DMS114 treated with DMSO at 0.1 percent for 48 hours (cell line): ENCODE results near the gene SRGAP3.

Experiments
- DNase-seq: peaks from one replicate; lab custom pipeline; 2025; ENCODE audit not compliant: unreplicated experiment; lab: John Stamatoyannopoulos, UW

Gene SRGAP3

DNA sequence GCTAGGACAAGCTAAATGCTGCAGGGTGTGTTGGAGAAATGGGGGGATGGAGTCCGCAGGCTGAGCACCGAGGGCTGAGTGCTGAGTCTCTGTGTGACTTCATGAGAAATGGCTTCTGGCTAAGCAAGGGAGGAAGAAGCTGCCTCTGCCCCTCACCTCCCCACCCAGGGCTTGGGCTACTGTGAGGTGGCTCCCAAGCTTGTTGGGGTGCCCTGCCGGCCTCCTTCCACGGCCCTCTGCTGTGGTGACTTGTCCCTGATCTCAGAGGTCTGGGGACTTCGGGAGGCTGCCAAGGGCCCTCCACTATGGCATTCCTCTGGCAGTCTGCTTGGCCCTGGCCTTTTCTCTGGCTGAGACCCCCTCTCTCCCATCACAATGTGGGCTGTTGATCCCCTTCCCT, 256.1 kb downstream of the SRGAP3 start:
- DNase-seq, result no peak

DNA sequence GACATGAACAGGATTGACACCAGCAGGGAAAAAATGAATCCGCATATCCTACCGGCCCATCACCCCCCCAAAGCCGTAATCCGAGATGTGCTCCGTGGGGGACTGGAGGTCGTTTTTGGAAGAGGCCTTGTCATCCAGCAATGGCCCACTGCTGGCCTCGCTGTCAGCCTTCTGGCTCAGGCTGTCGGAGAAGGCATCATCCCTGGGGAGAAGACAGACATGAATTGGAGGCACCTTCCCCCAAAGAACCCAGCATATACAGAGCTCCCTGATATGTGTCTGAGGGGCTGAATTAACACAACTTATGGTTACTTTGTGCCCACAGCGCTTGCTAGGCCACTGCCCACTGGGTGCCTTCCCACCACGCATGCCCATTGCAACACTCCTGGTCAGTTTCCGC, 256.6 kb downstream of the SRGAP3 start:
- DNase-seq, result no peak

DNA sequence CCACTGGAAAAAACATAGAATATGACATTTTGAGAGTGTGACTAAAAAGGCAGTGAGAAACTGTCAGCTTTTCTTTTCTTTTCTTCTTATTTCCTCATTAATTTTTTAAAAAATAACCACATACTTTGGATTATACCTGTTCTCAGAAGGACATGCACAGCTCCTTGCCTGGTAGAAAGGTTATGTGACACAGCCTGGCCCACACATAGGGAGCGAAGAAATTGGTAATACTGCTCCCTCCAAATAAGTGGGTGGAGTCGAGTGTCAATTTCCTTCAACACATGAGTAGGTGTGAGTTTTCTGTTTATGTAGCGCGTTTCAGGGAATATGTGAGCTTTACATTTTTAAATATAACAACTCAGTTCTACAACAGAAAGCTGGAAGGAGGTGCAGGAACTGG, 257.2 kb downstream of the SRGAP3 start:
- no peak for DNase-seq

DNA sequence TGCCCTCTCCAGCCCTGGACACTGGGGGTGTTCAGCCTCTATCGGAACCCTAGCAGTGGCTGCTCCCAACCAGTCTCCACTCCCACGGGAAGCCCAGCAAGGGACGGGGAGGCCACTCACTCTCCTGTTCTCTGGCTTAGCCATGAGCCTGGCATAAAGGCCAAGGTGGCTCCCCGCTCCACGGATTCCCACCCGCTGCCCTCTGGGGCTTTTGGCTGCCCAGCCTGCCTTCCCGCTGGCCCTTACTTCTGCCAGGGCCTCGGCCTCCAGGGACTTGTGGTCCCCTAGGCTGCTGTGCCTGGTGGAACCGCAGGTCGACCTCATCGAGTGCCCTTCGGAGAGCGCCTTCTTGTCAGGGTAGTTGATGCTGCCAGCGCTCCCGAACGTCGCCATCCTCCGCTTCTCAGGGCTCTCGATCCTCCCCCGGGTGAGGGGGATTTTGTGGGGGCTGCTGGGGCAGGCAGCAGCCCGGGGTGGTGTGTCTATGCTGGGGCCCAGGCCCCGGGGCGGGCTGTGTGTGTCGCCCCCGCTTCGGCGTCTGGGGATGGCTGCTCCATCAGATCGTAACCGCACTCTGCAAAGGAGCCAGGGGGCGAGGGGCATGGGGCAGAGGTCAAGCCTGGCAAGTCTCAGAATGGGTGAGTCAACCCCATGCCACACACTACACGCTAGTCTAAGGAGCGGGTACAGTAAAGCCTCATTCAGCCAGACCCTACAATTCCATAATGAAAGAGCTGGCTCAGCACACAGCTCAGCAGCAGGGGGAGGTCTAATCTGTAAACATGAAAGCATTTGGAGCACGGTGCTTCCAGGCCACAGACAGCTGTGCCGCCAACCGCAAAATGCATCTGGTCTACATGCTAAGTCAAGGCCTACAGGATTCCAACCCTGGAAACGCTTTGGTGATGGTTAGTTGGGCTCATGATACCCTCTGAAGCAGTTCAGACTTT, 258.9 kb downstream of the SRGAP3 start:
- DNase-seq, result no peak

DNA sequence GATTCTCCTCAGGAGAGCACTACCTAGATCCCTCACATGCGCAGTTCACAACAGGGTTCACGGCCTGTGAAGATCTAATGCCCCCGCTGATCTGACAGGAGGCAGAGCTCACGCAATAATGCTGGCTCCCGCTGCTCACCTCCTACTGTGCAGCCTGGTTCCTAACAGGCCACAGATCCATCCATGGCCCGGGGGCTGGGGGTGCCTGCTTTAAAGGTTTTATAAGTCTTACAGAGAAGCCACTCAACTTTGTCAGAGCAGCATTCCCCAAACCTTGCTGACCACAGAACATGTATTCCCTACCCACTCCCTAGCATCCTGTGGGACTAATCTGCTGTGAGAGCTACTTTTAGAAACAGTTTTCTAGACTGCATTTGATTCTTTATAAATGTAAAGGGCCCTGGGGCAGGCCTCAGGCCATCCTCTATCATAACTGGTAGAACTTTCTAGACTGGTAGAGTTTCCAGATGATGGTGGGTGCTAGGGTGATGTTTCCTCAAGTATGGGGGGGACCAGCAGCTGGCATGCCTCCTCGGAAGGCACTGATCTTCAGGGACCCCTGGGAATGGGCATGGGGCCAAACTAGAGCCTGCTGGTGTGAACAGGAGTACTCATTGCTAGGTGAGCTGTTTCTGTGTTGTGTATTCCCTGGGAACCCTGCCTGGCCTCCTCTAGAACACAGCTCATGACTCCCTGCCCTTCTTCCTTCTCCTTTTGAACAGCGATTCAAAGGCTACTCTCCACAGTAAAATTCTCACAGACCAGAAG, 260.5 kb downstream of the SRGAP3 start:
- DNase-seq, result no peak

DNA sequence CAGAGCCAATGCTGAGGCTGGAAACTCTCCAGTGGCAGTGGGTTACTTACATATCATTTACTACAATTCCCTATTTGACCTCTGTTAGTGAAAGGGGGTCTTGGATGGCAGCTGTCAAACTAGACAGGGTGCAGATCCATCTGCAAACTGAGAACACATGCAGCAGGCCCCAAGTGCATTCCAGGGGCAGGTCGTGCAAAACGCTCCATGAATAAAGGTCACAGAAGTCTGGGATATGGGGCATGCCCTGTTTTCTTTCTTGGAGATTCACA, 261.1 kb downstream of the SRGAP3 start:
- no peak for DNase-seq

DNA sequence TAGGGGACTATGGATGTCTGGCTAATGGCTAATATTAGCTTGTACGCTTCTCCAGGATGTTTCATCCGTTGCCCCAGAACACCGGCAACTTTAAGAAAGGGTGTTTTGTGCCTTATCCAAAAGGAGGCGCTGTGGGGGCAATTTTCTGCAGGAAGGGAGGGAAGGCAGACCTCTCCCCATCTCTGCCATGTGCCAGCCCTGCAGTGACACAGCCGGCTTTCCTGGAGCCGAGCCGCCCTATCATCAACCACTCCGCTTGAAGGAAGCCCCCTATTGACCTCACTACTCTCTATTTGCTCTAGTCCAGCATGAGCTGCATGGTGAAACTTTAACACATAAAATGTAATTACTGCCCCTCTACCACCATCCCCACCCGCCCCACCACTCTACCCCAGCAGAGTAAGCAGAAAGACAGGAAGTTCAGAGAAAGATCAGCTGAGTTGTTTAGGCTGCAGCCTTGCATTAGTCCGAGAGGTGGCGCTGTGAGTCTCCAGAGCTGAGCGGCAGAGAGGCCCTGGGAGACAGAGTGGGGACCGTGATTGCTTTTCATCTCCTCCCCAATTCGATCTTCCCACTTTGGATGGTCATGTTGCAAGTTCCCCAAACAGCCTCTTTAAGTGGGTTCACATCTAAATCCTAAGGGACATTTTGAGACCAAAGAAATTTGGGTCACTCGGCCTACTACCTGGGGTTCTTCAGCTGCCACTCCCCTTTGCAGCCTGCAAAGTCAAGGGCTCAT, 261.6 kb downstream of the SRGAP3 start:
- peak; percentile 22 for DNase-seq

DNA sequence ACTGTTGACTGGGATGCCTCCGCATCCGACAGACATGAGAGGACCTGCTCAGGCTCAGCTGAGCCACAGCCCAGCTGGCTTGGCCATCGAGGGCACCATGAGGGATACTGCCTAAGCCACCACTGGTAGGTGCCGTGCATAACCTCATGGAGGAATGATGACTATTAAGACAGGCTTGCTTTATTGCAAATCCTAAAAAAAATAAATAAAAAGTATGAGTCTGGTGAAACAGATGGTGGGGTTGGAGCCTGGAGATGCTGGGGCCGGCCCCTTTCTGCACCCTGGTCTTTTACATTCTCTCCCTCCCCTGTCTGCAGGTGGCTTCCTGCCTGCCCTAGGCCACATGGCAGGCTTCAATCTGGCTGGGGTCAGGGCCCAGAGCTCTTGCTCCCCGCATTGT, 262.2 kb downstream of the SRGAP3 start:
- DNase-seq, result no peak

DNA sequence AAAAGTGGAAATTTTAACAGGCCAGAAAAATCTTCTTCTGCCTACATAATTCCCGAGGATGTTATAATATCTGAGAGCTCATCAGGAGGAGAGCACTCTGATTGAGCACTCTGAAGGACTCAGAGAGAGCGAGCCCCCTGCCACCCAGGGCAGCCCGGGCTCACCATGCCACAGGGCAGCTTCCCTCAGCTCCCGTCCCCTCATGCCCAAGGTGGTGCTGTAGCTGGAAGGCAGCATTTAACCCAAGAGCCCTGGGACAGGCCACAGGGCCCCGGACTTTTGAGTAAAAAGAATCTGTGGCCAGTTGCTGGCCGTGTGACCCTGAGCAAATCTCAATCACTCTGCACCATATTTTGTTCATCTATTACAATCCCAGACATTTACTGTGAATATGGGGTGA, 262.7 kb downstream of the SRGAP3 start:
- no peak for DNase-seq

DNA sequence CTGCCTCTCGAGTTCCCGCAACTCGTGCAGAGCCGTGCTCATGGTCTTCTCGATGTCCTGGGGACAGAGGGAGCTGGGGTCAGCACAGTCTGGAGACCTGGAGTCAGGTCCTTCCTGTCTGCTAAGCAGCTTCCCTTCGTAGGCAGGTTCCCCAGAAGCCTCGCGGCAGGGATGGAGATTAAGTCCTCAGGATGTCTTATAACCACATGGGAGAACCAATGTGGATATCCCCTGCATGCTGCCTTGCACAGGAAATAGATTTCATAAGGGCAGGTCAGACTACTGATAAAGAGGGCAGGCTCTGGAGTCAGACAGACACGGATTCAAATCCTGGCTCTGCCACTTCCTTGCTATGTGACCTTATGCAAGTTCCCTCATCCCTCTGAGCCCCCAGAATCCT, 263.6 kb downstream of the SRGAP3 start:
- no peak for DNase-seq

DNA sequence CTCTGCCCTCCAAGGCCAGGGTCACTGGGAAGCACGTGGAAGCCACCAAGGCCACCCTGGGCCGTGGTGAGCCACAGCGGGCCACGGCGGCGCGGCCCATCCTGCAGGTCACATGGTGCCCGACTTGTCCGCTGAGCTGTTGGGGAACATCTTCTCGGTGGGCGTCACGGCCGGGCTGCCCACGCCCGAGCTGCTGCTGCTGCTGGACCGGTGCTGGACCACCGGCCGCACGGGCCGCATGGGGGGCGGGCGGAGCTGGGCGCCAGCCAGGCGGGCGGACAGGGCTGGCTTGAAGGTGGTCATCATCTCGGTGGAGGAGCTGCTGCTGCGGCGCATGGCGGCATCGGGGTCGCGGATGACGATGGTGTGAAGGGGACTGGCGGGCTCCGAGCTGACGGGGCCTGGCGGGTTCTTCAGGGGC, 264.0 kb downstream of the SRGAP3 start:
- no peak for DNase-seq

DNA sequence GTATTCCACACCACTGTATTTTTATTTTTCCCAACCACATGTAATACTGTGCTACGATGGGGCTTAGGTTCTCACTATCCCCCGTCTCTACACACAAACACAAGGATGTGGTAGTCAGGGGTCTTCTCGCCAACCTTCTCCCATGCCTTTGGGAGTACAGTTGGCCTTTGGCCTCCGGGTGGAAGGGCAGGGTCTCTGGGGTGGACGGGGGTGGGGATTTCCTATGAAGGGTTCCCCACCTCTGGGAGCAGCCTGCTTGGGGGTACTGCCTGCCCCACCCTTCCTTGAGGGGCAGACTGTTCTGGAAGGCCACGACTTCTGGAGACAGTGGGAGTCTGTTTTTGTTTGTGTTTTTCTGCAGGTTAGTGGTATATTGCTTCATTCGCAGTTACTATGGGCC, 264.9 kb downstream of the SRGAP3 start:
- no peak for DNase-seq

DNA sequence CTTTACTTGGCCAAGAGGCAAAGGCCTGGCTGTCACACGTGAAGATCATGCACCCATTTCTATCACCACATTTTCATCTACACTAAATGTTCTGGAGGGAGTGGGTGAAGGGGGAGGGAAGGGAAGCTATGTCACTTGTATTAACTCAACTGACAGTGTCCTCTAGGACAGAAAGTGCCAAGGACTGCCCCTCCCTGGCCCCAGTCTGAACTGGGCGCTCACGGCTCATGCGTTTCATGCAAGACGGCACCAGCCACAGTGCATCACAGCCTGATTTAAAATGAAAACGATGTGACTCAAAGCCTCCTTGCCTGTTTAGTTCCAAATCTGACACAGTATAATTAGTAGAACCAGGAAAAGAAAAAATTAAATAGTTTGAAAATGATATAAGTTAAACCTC, 265.4 kb downstream of the SRGAP3 start:
- DNase-seq, result no peak

DNA sequence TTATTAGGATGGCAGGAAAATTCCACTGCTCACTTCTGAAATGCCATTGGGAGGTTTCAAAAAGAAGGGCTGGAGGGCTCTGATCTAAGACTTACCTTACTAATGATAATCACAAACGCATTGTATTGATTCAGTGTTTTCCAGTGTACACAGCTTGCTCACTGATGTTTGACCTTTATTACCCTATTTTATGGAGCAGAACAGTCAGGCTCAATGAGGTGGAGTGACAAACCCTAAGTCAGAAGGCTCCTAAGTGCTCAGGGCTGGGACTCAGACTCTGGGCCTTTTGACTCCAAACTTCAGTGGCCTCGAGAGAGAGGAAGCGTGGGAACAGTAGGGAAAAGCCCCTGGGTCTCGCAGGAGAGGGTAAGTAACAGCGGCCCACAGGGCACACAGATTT, 265.9 kb downstream of the SRGAP3 start:
- DNase-seq, result no peak

DNA sequence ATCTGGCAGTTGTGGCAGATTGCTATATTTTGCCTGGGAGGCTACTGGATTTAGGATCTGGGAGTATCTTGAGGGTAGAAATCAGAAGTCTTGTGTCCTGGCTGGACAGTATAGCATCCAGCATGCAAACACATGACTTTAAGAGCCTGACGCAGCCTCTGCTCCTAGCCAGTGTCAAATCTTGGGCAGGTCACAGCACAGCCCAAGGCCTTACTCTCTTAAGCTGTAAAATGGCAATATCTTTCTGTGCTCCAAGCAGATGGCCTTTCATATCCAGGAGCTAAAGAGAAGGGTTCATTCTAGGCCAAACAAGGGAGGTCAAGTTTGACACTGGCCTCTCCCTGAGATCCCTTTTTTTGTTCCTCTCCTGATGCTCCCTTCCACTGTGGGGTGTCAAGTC, 266.4 kb downstream of the SRGAP3 start:
- no peak for DNase-seq

DNA sequence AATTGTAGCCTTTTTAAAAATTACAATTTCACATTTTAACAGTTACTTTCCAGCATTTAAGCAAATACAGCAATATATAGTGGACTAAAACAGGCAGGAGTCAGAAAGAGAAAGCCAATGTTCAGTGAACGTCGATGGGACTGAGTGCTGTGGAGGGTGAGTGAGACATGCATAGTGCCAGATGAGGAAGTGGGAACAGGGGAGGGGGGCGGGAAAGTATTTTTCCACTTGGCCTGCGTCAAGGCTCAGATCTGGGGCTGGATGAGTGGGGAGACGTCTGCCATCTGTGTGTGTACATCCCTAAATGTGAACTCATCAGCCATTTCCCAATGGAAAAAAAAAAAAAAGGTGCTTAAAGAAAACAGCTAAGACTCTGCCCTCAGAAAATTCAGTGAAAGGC, 266.9 kb downstream of the SRGAP3 start:
- DNase-seq, result no peak

DNA sequence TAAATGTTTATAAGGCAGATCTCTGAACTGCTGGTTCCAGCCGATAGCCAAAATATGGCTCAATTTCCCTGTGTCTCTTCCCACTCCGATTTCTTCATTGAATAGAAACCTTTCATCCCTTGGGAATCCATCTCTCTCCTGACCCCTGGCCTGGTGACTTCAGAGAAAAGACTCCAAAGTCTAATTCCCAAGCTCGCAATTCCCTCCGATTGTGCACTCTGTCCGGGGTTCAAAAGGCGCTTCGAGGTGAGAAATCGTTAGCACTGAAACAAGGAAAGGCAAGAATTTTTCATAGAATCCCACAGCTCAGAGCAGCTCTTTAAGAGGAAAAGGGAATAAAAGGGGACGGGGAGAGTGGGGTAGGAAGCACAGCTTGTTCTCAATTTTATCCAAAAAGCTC, 267.7 kb downstream of the SRGAP3 start:
- DNase-seq, result no peak

DNA sequence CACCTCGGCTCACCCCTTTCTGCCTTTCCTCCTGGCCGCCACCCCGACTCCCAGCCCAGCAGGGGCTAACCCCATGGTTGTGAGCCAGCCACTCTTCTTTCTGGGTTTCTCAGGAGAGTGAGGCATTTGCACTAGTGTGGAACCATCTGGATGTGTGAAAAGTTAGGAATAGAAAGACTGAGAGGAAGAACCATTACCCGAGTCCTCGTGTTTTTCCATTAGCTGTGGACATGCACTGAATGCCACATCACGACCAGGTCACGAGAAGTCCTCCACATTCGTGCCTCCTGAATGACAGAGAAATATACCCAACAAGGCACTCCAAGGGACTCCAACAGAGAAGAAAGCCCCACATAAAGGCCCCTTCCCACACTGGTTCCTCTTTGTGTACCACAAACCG, 268.1 kb downstream of the SRGAP3 start:
- no peak for DNase-seq

DNA sequence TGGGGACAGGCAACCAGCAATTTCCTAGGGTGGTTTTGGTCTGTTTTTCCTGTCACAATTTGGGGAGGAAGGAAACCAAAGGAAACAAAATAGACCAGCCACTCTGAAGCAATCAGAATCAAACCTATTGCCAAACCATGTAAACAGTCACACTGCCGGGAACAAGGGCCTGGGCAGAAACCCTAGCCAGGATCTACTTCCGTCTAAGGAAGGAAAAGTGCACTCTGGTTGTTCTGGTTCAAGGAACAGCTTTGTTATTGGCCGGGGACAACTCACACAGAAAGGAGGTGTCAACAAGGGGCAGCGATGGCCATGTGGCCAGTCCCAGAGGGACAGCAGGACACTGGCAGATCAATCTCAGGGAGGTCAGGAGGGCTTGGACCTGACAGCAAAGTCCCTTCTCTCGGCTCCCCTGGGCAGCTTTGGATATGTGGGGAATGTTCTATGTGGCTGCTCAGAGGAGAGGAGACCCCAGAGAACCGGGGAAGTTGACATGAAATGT, 268.6 kb downstream of the SRGAP3 start:
- DNase-seq, result no peak

DNA sequence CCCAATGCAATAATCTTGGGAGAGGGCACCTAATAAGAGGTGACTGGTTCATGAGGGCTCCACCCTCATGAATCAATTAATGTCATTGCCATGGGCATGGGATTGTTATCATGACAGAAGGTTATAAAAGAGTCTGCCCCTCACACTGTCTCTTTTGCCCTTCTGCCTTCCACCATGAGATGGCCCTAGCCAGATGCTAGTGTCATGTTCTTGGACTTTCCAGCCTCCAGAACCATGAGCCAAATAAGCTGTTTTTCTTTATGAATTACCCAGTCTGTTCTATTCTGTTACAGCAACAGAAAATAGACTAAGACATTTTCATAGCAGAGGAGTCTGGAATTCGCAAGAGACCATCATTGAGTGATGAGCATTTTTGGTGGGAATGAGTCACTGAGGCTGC, 270.2 kb downstream of the SRGAP3 start:
- DNase-seq, result no peak

DNA sequence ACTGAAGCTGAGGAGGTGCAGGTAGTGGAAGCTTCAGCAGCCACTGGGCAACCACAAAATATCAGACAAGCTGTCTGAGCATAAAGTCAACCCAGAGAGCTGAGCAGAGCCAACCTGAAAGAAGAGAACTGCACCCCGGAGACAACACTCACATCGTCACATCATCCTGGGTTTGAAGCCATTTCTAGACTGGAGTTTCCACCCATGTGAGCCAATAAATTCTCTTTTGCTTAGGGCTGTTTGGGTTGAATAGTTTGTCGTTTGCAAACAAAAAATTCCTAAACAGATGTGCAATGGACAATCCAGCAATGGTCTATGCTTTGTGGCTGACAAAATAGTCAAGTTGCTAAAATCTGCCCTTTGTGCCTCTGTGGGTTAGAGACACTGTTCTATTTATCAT, 270.9 kb downstream of the SRGAP3 start:
- DNase-seq, result no peak
